MM.1S (cell line): Measurements from ENCODE around the gene TKTL1.
A peak's percentile ranks its signal among the peaks of the same experiment; 100 is the strongest.

Experiments
- DNase-seq: peaks from one replicate; pipeline ENCODE4 v3.0.0-alpha.2; 2015
- H2AFZ ChIP-seq: fragments of 300-600 bp; sonication (generic); 2 replicates; pipeline ENCODE4 v1.6.0; 2016; ENCODE audit warnings: antibody characterized with exemption, low read length
- H3F3A ChIP-seq: fragments of 300-600 bp; sonication (generic); 2 replicates; pipeline ENCODE4 v1.6.1; 2016; ENCODE audit warnings: mild to moderate bottlenecking, antibody characterized with exemption, low read length, moderate library complexity, mixed read lengths; ENCODE audit not compliant: insufficient read depth
- H3K27ac ChIP-seq: fragments of 300-600 bp; sonication (generic); 2 replicates; pipeline ENCODE4 v1.5.1; 2016; ENCODE audit warnings: mild to moderate bottlenecking, low read length
- H3K27me3 ChIP-seq: fragments of 300-600 bp; sonication (generic); replicated peaks from 2 replicates; pipeline ENCODE4 v1.6.0; 2016; ENCODE audit warnings: low read length; ENCODE audit not compliant: insufficient read depth
- H3K36me3 ChIP-seq: fragments of 300-600 bp; sonication (generic); replicated peaks from 2 replicates; pipeline ENCODE4 v1.6.1; 2016; ENCODE audit warnings: mild to moderate bottlenecking, low read length, mixed read lengths; ENCODE audit not compliant: insufficient read depth
- H3K4me1 ChIP-seq: fragments of 300-600 bp; sonication (generic); 2 replicates; pipeline ENCODE4 v1.6.1; 2016; ENCODE audit warnings: low read length, mixed read lengths
- H3K4me2 ChIP-seq: fragments of 300-600 bp; sonication (generic); 2 replicates; pipeline ENCODE4 v1.6.0; 2016; ENCODE audit warnings: low read depth, low read length
- H3K4me3 ChIP-seq: fragments of 300-600 bp; sonication (generic); 2 replicates; pipeline ENCODE4 v1.5.1; 2016; ENCODE audit warnings: low read length, mixed read lengths
- H3K79me2 ChIP-seq: fragments of 300-600 bp; sonication (generic); 2 replicates; pipeline ENCODE4 v1.6.1; 2016; ENCODE audit warnings: mixed run types, low read length, mixed read lengths
- H3K9ac ChIP-seq: fragments of 300-600 bp; sonication (generic); 2 replicates; pipeline ENCODE4 v1.6.1; 2016; ENCODE audit warnings: low read length, mixed read lengths
- H3K9me2 ChIP-seq: fragments of 300-600 bp; sonication (generic); replicated peaks from 2 replicates; pipeline ENCODE4 v1.6.1; 2016; ENCODE audit warnings: mild to moderate bottlenecking, low read length, mixed read lengths; ENCODE audit not compliant: insufficient read depth
- H3K9me3 ChIP-seq: fragments of 300-600 bp; sonication (generic); replicated peaks from 2 replicates; pipeline ENCODE4 v1.6.1; 2016; ENCODE audit warnings: mild to moderate bottlenecking, low read length, mixed read lengths; ENCODE audit not compliant: insufficient read depth
- H4K20me1 ChIP-seq: fragments of 300-600 bp; sonication (generic); 2 replicates; pipeline ENCODE4 v1.6.1; 2016; ENCODE audit warnings: mild to moderate bottlenecking, low read length, moderate library complexity, mixed read lengths; ENCODE audit not compliant: insufficient read depth
- EZH2 ChIP-seq: fragments of 300-600 bp; sonication (generic); optimal IDR thresholded peaks from 2 replicates; pipeline ENCODE3; 2017; ENCODE audit warnings: low read depth, mild to moderate bottlenecking, antibody characterized with exemption, low read length, mixed read lengths
- EZH2phosphoT487 ChIP-seq: fragments of 300-600 bp; sonication (generic); IDR thresholded peaks from 2 replicates; pipeline ENCODE4 v1.6.1; 2018; ENCODE audit warnings: antibody characterized with exemption, low read length
- TF ChIP-seq, protein P1 (sequence below): fragments of 300-600 bp; sonication (generic); IDR thresholded peaks from 2 replicates; pipeline ENCODE4 v1.5.1; 2016; ENCODE audit warnings: antibody characterized with exemption, low read length, mixed read lengths

Gene TKTL1

DNA sequence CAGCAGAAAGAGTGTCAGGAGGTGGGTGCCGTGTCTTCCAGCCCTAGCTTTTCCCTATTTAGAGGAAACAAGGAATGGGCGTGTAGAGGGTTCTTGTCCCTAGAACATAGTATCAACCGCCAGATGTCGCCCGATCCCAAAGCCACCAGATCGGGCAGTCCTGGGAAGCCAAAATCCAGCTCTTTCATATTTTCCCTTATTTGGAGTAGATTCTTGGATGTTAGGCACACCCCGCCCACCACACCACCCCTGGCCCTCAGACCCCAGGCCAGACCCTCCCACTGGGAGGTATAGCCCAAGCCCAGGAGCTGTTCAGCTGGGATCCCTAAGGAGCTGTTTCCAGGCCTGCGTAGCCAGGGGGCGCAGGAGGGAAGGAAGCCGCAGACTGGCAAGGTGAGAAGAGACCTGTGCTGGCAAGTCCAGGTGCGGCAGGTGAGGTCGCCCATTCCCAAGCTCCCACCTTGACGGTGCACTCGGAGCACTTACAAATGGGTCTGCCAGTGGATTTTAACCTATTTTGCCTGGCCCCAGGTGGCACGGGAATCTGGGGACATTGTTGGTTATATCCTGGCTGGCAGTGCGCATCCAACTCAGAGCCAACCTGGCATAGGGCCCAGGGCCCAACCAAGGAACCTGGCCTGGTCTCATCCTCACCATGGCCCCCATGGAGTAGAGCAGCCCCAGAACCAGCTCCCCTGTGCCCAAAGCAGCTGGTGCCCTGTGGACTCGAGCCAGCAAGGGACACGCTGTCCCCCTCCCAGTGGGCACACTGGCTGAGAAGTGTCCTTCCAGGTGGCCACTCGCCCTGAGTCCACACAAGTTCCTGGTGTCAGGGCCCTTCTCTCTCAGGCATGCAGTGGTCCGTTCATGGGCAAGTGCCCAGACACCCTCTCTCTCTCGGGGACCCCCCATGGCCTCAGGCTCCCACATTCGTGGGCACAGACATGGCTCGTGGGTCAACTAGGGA, 78.0 kb downstream of the TKTL1 start:
- no peak for DNase-seq
- Histone ChIP-seq H3K27me3 (no peaks in the 10 kb centered on the region), H2AFZ (0 out of 2 replicates have a peak overlapping the region, but pooled peaks have one; percentile 53), H3K9me3 (no peaks in the 10 kb centered on the region), H3K9me2 (no peaks in the 10 kb centered on the region), H3K36me3 (no peaks in the 10 kb centered on the region), H3F3A (peaks cover 4% of the 10 kb centered on the region; the same call in 1 of the 2 replicates), H3K79me2 (peaks cover 20% of the 10 kb centered on the region), H3K27ac (no peak overlapping the region), H4K20me1 (no peaks in the 10 kb centered on the region), H3K4me1 (peaks cover 11% of the 10 kb centered on the region; the same call in 1 of the 2 replicates), H3K4me2 (peak overlapping the region; percentile 69), H3K9ac (peak overlapping the region; percentile 55), H3K4me3 (peak overlapping the region; percentile 50)
- TF ChIP-seq, protein P1, sequence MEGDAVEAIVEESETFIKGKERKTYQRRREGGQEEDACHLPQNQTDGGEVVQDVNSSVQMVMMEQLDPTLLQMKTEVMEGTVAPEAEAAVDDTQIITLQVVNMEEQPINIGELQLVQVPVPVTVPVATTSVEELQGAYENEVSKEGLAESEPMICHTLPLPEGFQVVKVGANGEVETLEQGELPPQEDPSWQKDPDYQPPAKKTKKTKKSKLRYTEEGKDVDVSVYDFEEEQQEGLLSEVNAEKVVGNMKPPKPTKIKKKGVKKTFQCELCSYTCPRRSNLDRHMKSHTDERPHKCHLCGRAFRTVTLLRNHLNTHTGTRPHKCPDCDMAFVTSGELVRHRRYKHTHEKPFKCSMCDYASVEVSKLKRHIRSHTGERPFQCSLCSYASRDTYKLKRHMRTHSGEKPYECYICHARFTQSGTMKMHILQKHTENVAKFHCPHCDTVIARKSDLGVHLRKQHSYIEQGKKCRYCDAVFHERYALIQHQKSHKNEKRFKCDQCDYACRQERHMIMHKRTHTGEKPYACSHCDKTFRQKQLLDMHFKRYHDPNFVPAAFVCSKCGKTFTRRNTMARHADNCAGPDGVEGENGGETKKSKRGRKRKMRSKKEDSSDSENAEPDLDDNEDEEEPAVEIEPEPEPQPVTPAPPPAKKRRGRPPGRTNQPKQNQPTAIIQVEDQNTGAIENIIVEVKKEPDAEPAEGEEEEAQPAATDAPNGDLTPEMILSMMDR: no peak
- TF ChIP-seq EZH2 (no peak), EZH2phosphoT487 (no peak)

DNA sequence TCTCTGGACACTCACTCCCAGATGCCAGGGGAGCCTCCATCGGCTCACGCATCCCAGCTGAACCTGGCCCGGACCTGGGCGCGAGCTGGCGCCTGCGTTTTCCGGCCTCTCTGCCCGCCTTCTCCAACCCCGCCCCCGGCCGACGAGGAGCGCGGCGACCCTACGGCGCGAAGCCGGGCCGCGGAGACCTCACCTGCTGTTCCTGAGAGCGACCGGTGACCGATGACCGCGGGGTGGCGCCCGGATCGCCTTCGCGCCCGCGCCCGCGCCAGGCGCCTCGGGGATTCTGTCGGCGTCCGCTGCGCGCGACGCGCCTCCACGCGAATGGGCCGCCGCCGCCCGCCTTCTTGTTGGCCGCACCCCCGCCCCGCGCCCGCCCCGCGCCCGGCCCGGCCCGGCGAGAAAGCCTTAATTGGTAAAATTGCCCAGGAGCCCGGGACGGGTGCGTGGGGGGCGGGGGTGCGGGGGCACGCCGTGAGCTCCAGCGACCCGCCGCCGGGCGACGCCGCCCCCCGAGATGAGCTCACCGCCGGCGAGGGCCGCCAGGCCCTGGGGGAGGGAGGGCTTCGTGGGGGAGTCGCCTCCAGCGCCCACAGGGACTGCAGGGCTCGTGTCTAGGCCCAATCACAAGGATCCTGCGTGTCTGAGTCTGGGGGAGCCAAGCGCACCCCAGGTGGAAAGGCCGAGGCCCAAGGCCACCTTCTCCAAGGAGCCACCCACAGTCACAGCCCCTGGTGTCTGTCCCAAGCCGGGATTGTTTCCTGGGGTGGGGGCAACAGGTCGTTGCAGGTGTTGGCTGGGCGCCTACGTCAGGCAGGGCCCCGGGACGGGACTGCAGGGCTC, 78.9 kb downstream of the TKTL1 start, which contains the start of gene FLNA:
Gene FLNA, minus strand, starts transcription at position 322 of the 843 bp plus-strand sequence. CDS start 3,389 bp downstream, outside the sequence.
- DNase-seq: peak; percentile 34
- peaks cover 4% of the 10 kb centered on the region; the same call in 1 of the 2 replicates for H3F3A ChIP-seq
- H3K4me2 ChIP-seq: peak within 1 kb of the TSS; percentile 69
- peaks cover 8% of the 10 kb centered on the region; the same call in 1 of the 2 replicates for H3K4me1 ChIP-seq
- peaks cover 16% of the 10 kb centered on the region for H3K79me2 ChIP-seq
- TF ChIP-seq, protein P1: 0 out of 2 replicates have a peak, but pooled peaks have one; percentile 13
- TF ChIP-seq EZH2 (no peak), EZH2phosphoT487 (no peak)
- 0 out of 2 replicates have a peak within 1 kb of the TSS, but pooled peaks have one; percentile 53 for H2AFZ ChIP-seq
- H3K9me2 ChIP-seq: no peaks in the 10 kb centered on the region
- H3K9me3 ChIP-seq: no peaks in the 10 kb centered on the region
- H3K9ac ChIP-seq: peak within 1 kb of the TSS; percentile 55
- H3K4me3 ChIP-seq: peak within 1 kb of the TSS; percentile 50
- H3K27ac ChIP-seq: no peak within 1 kb of the TSS
- no peaks in the 10 kb centered on the region for H4K20me1 ChIP-seq
- H3K36me3 ChIP-seq: no peaks in the 10 kb centered on the region
- no peaks in the 10 kb centered on the region for H3K27me3 ChIP-seq

DNA sequence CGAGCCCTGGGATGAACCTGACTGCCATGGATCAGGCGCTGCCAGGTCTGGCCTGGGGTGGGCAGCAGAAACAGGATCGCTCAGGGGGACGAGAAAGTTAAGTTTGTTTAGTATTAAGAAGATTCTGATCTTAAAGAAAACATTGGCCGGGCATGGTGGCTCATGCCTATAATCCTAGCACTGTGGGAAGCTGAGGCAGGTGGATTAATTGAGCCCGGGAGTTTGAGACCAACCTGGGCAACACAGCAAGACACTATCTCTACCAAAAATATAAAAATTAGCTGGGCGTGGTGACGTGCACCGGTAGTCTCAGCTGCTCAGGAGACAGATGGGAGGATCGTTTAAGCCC, 79.5 kb downstream of the TKTL1 start:
- H3K4me1 ChIP-seq: peaks cover 8% of the 10 kb centered on the region; the same call in 1 of the 2 replicates
- no peak for DNase-seq
- H3K27ac ChIP-seq: no peak overlapping the region
- no peaks in the 10 kb centered on the region for H3K9me2 ChIP-seq
- H2AFZ ChIP-seq: no peak overlapping the region
- peak overlapping the region; percentile 18; the same call in 1 of the 2 replicates for H3K4me2 ChIP-seq
- no peak overlapping the region for H3K9ac ChIP-seq
- peaks cover 4% of the 10 kb centered on the region; the same call in 1 of the 2 replicates for H3F3A ChIP-seq
- no peaks in the 10 kb centered on the region for H4K20me1 ChIP-seq
- TF ChIP-seq EZH2 (no peak), EZH2phosphoT487 (no peak)
- TF ChIP-seq, protein P1: no peak
- H3K9me3 ChIP-seq: no peaks in the 10 kb centered on the region
- no peaks in the 10 kb centered on the region for H3K27me3 ChIP-seq
- peaks cover 16% of the 10 kb centered on the region for H3K79me2 ChIP-seq
- H3K4me3 ChIP-seq: no peak overlapping the region
- H3K36me3 ChIP-seq: no peaks in the 10 kb centered on the region
